ENCODE measurements around the gene ENHO.

DNA sequence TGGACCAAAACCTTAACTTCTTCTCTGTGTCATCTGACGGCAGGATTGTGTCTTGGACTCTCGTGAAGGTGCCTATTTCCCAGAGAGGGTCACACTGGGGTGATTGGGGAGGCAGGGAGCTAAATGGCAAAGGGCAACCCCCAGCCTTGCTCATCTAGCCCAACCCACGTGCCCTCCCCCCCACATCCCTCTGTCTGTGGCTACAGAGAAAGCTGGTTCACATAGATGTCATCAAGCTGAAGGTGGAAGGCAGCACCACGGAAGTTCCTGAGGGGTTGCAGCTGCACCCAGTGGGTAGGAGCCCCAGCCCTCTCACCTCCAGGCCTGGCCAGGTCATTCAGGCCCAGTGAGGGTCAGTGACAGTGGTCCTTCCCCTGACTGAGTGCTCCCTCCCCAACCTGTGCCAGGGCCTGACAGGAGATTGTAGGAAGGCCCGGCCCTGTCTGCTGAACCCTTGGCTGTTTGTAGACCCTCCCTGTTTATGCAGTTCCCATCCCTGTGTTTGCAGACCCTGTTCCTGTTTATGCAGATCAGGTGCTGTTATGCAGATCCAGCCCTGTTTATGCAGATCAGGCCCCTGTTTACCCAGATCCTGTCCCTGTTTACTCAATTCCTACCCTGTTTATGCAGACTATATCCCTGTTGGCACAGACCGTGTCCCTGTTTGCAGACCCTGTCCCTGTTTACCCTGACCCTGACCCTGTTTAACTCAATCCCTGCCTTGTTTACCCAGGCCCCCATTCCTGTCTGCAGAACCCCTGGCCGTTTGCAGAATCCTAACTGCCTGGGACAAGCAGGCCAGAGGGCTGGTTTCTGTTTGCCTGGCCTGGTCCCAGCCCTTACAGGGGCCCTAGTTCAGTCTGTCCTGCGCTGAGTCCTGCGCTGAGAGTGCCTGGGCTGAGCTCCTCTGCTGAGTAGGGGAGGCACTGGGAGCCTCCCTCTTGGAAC is 10.4 kb downstream of the ENHO start:
- TF ChIP-seq, protein P1, sequence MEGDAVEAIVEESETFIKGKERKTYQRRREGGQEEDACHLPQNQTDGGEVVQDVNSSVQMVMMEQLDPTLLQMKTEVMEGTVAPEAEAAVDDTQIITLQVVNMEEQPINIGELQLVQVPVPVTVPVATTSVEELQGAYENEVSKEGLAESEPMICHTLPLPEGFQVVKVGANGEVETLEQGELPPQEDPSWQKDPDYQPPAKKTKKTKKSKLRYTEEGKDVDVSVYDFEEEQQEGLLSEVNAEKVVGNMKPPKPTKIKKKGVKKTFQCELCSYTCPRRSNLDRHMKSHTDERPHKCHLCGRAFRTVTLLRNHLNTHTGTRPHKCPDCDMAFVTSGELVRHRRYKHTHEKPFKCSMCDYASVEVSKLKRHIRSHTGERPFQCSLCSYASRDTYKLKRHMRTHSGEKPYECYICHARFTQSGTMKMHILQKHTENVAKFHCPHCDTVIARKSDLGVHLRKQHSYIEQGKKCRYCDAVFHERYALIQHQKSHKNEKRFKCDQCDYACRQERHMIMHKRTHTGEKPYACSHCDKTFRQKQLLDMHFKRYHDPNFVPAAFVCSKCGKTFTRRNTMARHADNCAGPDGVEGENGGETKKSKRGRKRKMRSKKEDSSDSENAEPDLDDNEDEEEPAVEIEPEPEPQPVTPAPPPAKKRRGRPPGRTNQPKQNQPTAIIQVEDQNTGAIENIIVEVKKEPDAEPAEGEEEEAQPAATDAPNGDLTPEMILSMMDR (IDR thresholded peaks at IDR 0.05) = no peak
- TF ChIP-seq EP300 (IDR thresholded peaks at IDR 0.05) (no peak), POLR2A (IDR thresholded peaks at IDR 0.05) (no peak)

Measured in suprapubic skin (tissue), 3 donors.